ENCODE measurements around the gene CNIH1. TPM values are rescaled to one million over a fixed set of nuclear protein-coding genes. Genes with fewer than 3 reads are reported as not detected.

CNIH1 gene
- total and polyA plus RNA-seq, 2 of the 13 experiments (the other 11 are each of a cell fraction or from before 2014, with no cell fraction given): 166 to 421 TPM

- TF ChIP-seq, protein P1, sequence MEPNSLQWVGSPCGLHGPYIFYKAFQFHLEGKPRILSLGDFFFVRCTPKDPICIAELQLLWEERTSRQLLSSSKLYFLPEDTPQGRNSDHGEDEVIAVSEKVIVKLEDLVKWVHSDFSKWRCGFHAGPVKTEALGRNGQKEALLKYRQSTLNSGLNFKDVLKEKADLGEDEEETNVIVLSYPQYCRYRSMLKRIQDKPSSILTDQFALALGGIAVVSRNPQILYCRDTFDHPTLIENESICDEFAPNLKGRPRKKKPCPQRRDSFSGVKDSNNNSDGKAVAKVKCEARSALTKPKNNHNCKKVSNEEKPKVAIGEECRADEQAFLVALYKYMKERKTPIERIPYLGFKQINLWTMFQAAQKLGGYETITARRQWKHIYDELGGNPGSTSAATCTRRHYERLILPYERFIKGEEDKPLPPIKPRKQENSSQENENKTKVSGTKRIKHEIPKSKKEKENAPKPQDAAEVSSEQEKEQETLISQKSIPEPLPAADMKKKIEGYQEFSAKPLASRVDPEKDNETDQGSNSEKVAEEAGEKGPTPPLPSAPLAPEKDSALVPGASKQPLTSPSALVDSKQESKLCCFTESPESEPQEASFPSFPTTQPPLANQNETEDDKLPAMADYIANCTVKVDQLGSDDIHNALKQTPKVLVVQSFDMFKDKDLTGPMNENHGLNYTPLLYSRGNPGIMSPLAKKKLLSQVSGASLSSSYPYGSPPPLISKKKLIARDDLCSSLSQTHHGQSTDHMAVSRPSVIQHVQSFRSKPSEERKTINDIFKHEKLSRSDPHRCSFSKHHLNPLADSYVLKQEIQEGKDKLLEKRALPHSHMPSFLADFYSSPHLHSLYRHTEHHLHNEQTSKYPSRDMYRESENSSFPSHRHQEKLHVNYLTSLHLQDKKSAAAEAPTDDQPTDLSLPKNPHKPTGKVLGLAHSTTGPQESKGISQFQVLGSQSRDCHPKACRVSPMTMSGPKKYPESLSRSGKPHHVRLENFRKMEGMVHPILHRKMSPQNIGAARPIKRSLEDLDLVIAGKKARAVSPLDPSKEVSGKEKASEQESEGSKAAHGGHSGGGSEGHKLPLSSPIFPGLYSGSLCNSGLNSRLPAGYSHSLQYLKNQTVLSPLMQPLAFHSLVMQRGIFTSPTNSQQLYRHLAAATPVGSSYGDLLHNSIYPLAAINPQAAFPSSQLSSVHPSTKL (CRISPR knock-in tag; IDR thresholded peaks at IDR 0.05): peak; percentile 96
- TF ChIP-seq, protein P2, sequence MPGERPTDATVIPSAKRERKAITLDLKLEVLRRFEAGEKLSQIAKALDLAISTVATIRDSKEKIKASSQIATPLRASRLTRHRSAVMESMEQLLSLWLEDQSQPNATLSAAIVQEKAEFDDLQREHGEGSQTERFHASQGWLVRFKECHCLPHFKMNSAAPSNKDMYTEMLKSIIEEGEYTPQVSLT (CRISPR knock-in tag; IDR thresholded peaks at IDR 0.05; ENCODE audit: borderline replicate concordance, low read depth): no peak
- TF ChIP-seq ZNF30 (CRISPR knock-in tag; IDR thresholded peaks at IDR 0.05) (no peak), TEAD2 (CRISPR knock-in tag; IDR thresholded peaks at IDR 0.05) (no peak), ZNF12 (CRISPR knock-in tag; IDR thresholded peaks at IDR 0.05) (peak; percentile 31; the same call in 1 of the 2 replicates), YEATS2 (CRISPR knock-in tag; IDR thresholded peaks at IDR 0.05; ENCODE audit: borderline replicate concordance) (no peak; the same call in 1 of the 2 replicates), DNMT3B (CRISPR knock-in tag; conservative IDR thresholded peaks at IDR 0.05) (no peak), MAZ (IDR thresholded peaks at IDR 0.05; ENCODE audit: borderline replicate concordance, low read depth, low read length) (no peak), MAZ (CRISPR knock-in tag; IDR thresholded peaks at IDR 0.05; ENCODE audit: low read depth) (peak; percentile 71), KAT8 (CRISPR knock-in tag; IDR thresholded peaks at IDR 0.05) (peak; percentile 53; the same call in 1 of the 2 replicates), XRCC5 (optimal IDR thresholded peaks at IDR 0.05; ENCODE audit: low read length) (no peak), MZF1 (CRISPR knock-in tag; IDR thresholded peaks at IDR 0.05; ENCODE audit: borderline replicate concordance) (no peak), FLYWCH1 (CRISPR knock-in tag; IDR thresholded peaks at IDR 0.05) (no peak), ZNF510 (CRISPR knock-in tag; IDR thresholded peaks at IDR 0.05; ENCODE audit: low read depth) (no peak), RORA (CRISPR knock-in tag; IDR thresholded peaks at IDR 0.05) (no peak), NR0B2 (CRISPR knock-in tag; IDR thresholded peaks at IDR 0.05) (no peak), MTF2 (CRISPR knock-in tag; IDR thresholded peaks at IDR 0.05; ENCODE audit: borderline replicate concordance) (no peak), ZNF792 (CRISPR knock-in tag; IDR thresholded peaks at IDR 0.05) (no peak; the same call in 1 of the 2 replicates), XBP1 (CRISPR knock-in tag; IDR thresholded peaks at IDR 0.05) (no peak), ZNF580 (CRISPR knock-in tag; IDR thresholded peaks at IDR 0.05; ENCODE audit: borderline replicate concordance, low read depth) (no peak; the same call in 1 of the 2 replicates), ZNF766 (CRISPR knock-in tag; IDR thresholded peaks at IDR 0.05; ENCODE audit: borderline replicate concordance) (no peak), ZNF20 (CRISPR knock-in tag; IDR thresholded peaks at IDR 0.05) (no peak), ZNF605 (CRISPR knock-in tag; IDR thresholded peaks at IDR 0.05) (no peak)
- TF ChIP-seq, protein P3, sequence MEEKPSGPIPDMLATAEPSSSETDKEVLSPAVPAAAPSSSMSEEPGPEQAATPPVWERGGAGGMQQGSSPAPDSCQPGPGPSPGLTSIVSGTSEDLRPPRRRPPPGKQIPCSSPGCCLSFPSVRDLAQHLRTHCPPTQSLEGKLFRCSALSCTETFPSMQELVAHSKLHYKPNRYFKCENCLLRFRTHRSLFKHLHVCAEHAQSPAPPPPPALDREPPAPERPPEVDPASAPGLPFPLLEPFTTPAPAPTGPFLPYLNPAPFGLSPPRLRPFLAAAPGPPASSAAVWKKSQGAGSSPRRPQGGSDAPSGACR (CRISPR knock-in tag; IDR thresholded peaks at IDR 0.05): 0 out of 2 replicates have a peak, but pooled peaks have one; percentile 37
- TF ChIP-seq, protein P4, sequence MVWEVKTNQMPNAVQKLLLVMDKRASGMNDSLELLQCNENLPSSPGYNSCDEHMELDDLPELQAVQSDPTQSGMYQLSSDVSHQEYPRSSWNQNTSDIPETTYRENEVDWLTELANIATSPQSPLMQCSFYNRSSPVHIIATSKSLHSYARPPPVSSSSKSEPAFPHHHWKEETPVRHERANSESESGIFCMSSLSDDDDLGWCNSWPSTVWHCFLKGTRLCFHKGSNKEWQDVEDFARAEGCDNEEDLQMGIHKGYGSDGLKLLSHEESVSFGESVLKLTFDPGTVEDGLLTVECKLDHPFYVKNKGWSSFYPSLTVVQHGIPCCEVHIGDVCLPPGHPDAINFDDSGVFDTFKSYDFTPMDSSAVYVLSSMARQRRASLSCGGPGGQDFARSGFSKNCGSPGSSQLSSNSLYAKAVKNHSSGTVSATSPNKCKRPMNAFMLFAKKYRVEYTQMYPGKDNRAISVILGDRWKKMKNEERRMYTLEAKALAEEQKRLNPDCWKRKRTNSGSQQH (CRISPR knock-in tag; IDR thresholded peaks at IDR 0.05; ENCODE audit: low read depth): no peak
Measured at GRCh38 chr14:54447231-54447692, 6.1 kb upstream of the CNIH1 start (continued).

Measured in HepG2 (cell line).